Measurements from ENCODE around the gene HTD2.

HTD2 gene

DNA sequence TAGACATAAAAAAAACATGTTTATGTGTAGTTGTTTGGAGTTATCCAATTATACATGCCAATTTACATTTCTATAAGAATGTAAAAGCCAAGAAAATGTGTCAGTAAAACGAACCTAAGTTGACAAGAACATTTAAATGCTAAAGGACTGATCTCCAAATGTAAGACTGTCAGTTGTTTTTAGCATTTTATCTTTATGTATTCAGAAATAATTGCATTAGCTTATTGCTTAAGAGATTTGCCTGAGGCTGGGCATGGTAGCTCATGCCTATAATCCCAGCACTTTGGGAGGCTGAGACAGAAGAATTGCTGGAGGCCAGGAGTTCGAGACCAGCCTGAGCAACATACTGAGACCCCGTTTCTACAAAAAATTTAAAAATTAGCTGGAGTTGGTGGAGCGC lies 53.3 kb downstream of the HTD2 start:
- no peak for DNase-seq

DNA sequence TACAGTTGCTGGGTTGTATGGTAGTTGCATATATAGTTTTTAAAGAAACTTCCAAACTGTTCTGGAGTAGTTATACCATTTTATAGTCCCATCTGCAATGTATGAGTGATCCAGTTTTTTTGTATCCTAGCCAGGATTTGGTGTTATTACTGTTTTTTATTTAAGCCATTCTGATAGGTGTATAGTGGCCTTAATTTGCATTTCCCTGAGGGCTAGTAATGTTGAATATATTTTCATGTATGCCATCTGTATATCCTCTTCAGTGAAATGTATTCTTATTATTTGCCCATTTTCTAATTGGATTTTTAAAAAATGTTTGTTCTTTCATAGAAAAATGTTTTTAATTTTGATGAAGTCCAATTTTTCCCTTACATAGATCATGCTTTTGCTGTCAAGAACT lies 55.5 kb downstream of the HTD2 start:
- no peak for DNase-seq

DNA sequence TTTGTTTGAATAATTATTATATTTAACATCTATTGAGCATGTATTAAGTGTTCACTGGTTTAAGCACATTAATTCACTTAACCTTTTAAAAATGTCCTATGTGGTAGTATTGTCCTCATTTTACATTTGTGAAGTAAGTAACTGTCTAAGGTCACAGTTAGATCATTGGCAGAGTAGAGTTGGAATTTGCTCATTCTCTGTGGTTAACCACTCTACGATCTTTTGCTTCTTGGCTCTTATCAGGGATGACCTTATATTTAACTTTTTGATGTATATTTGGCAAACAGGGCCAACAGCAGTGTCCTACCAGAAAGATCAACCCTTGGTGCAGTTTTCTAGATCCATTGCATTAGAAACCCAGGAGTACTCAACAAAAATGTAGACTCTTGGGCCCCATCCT lies 60.4 kb downstream of the HTD2 start:
- no peak for DNase-seq

DNA sequence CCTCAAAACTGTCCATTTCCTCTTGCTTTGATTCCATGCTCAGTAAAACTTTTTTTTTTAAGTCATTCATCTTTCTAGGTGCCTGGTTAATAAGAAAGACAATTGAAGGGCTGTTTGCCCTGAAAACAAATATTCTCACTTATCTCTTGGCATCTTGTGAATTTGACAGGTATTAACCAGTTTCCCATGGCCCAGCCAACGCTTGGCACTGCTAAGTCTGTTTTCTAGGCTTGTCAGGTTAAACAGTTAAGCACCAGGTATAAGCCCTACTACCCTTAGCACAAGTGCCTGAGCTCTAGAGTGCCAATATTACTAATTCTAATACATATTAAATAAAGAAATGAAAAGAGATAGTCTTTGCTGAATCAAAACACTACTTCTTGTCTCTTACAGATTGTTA lies 62.7 kb downstream of the HTD2 start:
- DNase-seq = no peak

Data from fibroblast of skin of back (primary cell).